Hepatocyte (in vitro differentiated cells): ENCODE data around the gene C4BPA.

Source experiments
- EZH2phosphoT487 ChIP-seq: fragments of 200-600 bp; sonication (generic); IDR thresholded peaks from one replicate; pipeline ENCODE4 v1.6.1; 2018; ENCODE audit warnings: antibody characterized with exemption, mild to moderate bottlenecking, low read depth, moderate library complexity; ENCODE audit not compliant: unreplicated experiment, severe bottlenecking
- TF ChIP-seq, protein P1 (sequence below): fragments of 200-600 bp; sonication (generic); IDR thresholded peaks from 2 replicates; pipeline ENCODE4 v1.5.1; 2016; ENCODE audit warnings: antibody characterized with exemption, mild to moderate bottlenecking; ENCODE audit not compliant: poor library complexity

DNA sequence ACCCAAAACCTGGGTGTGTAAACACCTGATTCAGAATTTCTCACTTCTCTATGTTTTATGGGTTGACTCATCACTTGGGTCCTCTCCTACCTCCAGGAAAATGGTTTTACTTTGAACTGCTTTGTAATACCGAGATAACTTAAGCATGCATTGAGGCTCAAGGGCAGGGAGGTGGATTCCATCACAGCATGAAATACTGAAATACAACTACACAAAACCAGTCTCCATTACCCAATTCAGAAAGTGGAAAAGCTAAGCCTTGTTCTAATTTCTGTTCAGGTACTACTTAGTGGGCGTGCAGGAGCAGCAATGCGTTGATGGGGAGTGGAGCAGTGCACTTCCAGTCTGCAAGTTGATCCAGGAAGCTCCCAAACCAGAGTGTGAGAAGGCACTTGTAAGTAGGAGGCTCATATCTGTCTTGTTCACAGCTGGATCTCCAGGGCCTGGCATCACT, 6.1 kb upstream of the C4BPA start:
- no peak for TF ChIP-seq EZH2phosphoT487
- TF ChIP-seq, protein P1, sequence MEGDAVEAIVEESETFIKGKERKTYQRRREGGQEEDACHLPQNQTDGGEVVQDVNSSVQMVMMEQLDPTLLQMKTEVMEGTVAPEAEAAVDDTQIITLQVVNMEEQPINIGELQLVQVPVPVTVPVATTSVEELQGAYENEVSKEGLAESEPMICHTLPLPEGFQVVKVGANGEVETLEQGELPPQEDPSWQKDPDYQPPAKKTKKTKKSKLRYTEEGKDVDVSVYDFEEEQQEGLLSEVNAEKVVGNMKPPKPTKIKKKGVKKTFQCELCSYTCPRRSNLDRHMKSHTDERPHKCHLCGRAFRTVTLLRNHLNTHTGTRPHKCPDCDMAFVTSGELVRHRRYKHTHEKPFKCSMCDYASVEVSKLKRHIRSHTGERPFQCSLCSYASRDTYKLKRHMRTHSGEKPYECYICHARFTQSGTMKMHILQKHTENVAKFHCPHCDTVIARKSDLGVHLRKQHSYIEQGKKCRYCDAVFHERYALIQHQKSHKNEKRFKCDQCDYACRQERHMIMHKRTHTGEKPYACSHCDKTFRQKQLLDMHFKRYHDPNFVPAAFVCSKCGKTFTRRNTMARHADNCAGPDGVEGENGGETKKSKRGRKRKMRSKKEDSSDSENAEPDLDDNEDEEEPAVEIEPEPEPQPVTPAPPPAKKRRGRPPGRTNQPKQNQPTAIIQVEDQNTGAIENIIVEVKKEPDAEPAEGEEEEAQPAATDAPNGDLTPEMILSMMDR, result no peak
